Testis (tissue), 3 donors: ENCODE results near the gene GLIS1. TPM values are rescaled to one million over a fixed set of nuclear protein-coding genes. Genes with fewer than 3 reads are reported as not detected.

Source experiments
- DNase-seq: peaks from one replicate; pipeline ENCODE4 v3.0.0-alpha.2; 2019
- H3K27ac ChIP-seq, 2 donors: fragments of 200-600 bp; sonication (generic); one replicate each; pipeline ENCODE4 v1.5.1; 2019
- H3K27me3 ChIP-seq: fragments of 200-600 bp; sonication (generic); one replicate; pipeline ENCODE4 v1.5.1; 2019
- H3K36me3 ChIP-seq: fragments of 200-600 bp; sonication (generic); one replicate; pipeline ENCODE4 v1.5.1; 2017; ENCODE audit warnings: low read depth; ENCODE audit errors: missing control alignments
- H3K4me1 ChIP-seq: fragments of 200-600 bp; sonication (generic); one replicate; pipeline ENCODE4 v1.5.1; 2019
- H3K4me3 ChIP-seq, 2 donors: fragments of 200-600 bp; sonication (generic); one replicate each; pipeline ENCODE4 v1.5.1; 2017 to 2019
- H3K9me3 ChIP-seq: fragments of 200-600 bp; sonication (generic); one replicate; pipeline ENCODE4 v1.5.1; 2017
- POLR2A ChIP-seq: fragments of 450-650 bp; IDR thresholded peaks from one replicate; pipeline ENCODE4 v1.6.1; 2017; ENCODE audit warnings: antibody characterized with exemption, mild to moderate bottlenecking, moderate library complexity
- WGBS, 2 donors: methylation state at CpG; one replicate each; pipeline ENCODE4 v1.1.5; 2018; 5-methylcytosine and 5-hydroxymethylcytosine counted together
- intact Hi-C: fragments of 100-400 bp; cut with DNase I; formaldehyde crosslinking; loops from one replicate; pipeline ENCODE4 v1.15.1; 2023; ENCODE audit warnings: low total_unique reads
- polyA plus RNA-seq: library from polyadenylated mRNA; stranded (reverse); fragments of 350-450 nt; fragmentation: Illumina TruSeq; extraction: RNeasy Lipid Tissue Mini Kit (QIAGEN cat#74804); gene quantifications from one replicate; pipeline ENCODE4 v1.2.3, GENCODE V29; 2014; ENCODE audit warnings: low read depth, low replicate concordance; ENCODE audit not compliant: insufficient read depth
- total RNA-seq, 2 donors: library from RNA; depleted of rRNA; stranded (reverse); fragments of >200 nt; gene quantifications; one replicate each; pipeline ENCODE4 v1.2.3, GENCODE V29; 2016
- TF ChIP-seq, protein P1 (sequence below), 3 experiments: fragments of 450-650 bp in 2 of 3; fragments of 200-600 bp in 1 of 3; sonication (generic) in 1 of 3; IDR thresholded peaks; one replicate each; pipeline ENCODE4 v1.5.1; 2016 to 2019; ENCODE audit warnings: antibody characterized with exemption in 3 of 3, mild to moderate bottlenecking in 2 of 3, moderate library complexity in 1 of 3

Gene GLIS1
- total and polyA plus RNA-seq, 3 donors from 2014 or later: 2.9 to 6.1 (median 3.8) TPM

DNA sequence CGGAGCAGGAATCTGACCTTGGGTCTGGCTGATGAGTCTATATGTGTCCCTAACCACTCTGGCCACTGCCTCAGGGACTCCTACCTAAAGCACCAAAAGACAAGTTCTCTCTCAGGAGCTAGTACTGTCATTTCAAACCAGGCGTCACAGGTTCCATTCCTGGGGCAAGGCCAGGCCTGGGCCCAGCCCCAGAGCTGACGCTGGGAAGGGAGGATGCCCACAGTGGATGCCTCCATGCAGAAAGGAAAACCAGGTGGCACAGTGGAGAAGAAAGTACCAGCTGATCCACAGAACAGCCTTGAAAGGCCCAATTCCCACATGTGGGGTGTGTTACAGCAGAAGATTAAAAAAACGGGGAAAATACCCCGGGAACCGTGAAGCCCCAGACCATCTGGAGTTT, 202.4 kb downstream of the GLIS1 start:
- intact Hi-C loops: no loop called here
- H3K4me1 ChIP-seq: no peaks in the 10 kb centered on the region
- no peaks in the 10 kb centered on the region for H3K9me3 ChIP-seq
- DNase-seq: no peak
- TF ChIP-seq POLR2A: no peak
- TF ChIP-seq, protein P1, sequence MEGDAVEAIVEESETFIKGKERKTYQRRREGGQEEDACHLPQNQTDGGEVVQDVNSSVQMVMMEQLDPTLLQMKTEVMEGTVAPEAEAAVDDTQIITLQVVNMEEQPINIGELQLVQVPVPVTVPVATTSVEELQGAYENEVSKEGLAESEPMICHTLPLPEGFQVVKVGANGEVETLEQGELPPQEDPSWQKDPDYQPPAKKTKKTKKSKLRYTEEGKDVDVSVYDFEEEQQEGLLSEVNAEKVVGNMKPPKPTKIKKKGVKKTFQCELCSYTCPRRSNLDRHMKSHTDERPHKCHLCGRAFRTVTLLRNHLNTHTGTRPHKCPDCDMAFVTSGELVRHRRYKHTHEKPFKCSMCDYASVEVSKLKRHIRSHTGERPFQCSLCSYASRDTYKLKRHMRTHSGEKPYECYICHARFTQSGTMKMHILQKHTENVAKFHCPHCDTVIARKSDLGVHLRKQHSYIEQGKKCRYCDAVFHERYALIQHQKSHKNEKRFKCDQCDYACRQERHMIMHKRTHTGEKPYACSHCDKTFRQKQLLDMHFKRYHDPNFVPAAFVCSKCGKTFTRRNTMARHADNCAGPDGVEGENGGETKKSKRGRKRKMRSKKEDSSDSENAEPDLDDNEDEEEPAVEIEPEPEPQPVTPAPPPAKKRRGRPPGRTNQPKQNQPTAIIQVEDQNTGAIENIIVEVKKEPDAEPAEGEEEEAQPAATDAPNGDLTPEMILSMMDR (IDR thresholded peaks at IDR 0.05): no peak
- WGBS, 2 donors: 78 to 82% methylated on average over 6 of the region's 6 CpGs
- H3K27ac ChIP-seq: no peak overlapping the region
- no peak overlapping the region for H3K4me3 ChIP-seq
- H3K27me3 ChIP-seq: no peaks in the 10 kb centered on the region
- H3K36me3 ChIP-seq: no peaks in the 10 kb centered on the region

DNA sequence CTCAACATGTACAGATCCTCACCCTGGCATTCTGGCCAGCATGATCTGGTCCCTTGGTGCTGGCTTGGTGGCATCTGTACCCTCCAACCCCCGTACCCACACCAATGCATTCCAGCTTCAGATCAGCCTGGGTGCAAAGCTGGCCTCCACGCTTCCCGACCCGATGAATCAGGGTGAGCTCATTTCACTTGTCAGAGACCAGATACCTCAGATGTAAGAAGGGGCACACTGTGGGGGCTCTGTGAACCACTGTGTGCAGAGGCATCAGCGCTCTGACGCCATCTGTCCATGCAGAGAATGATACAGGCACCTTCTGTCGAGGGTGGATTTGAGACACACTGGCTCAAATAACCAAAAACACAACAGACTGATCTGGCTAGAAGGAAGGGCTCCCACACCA, 203.1 kb downstream of the GLIS1 start:
- H3K27me3 ChIP-seq: no peaks in the 10 kb centered on the region
- no peak overlapping the region for H3K27ac ChIP-seq
- H3K4me3 ChIP-seq: no peak overlapping the region
- H3K9me3 ChIP-seq: no peaks in the 10 kb centered on the region
- intact Hi-C loops: no loop called here
- no peak for TF ChIP-seq POLR2A
- TF ChIP-seq, protein P1 (IDR thresholded peaks at IDR 0.05): no peak
- DNase-seq: no peak
- no peaks in the 10 kb centered on the region for H3K4me1 ChIP-seq
- WGBS, 2 donors: 93 to 97% methylated on average over 7 of the region's 7 CpGs
- no peaks in the 10 kb centered on the region for H3K36me3 ChIP-seq

DNA sequence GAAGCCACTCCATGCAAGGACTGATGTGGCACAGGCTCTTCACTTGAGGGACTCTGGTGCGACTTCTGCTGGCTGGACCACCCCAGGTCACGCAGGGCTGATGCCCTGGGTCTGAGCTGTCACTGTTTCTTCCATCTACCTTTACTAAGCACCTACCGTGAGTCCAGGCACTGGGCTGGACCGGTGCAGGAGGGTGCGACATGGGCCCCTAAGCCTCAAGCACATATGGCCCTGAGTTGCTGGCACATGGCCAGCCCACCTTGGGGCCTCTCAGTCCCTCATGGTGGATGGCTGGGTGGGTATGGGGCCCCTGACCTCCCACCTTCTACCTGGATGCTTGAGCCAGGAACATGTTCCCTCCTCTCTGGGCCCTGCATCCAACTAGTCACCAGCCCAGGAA, 203.7 kb downstream of the GLIS1 start:
- Histone ChIP-seq H3K4me1 (no peaks in the 10 kb centered on the region), H3K9me3 (no peaks in the 10 kb centered on the region), H3K4me3 (no peak overlapping the region), H3K27ac (no peak overlapping the region), H3K36me3 (no peaks in the 10 kb centered on the region), H3K27me3 (no peaks in the 10 kb centered on the region)
- WGBS, 2 donors: 94 to 97% methylated on average over 5 of the region's 5 CpGs
- TF ChIP-seq, protein P1 (IDR thresholded peaks at IDR 0.05): no peak
- TF ChIP-seq POLR2A: no peak
- intact Hi-C loops: no loop called here
- DNase-seq: no peak

DNA sequence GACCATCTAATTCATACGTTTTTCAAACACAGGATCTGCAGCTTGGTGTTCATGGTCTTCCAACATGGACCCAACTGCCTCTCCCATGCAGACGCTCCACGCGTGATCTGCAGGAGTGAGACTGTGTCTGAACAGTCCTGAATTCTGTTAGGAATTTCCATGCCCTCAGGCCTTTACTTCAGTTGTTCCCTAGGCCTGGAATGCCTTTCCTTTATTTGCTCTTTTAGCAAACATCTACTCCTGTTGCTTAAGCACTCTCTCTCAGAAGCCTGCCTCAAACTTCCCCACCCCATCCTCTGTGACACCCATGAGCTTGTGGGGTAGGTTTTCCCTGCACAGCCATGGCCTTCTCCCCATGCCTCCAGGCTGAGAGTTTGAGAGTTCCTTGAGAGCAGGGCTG, 206.1 kb downstream of the GLIS1 start:
- no peak overlapping the region for H3K27ac ChIP-seq
- WGBS, 2 donors: 90 to 92% methylated on average over 4 of the region's 4 CpGs
- H3K4me3 ChIP-seq: no peak overlapping the region
- H3K4me1 ChIP-seq: no peaks in the 10 kb centered on the region
- intact Hi-C loops: no loop called here
- H3K9me3 ChIP-seq: no peaks in the 10 kb centered on the region
- DNase-seq: no peak
- H3K27me3 ChIP-seq: no peaks in the 10 kb centered on the region
- TF ChIP-seq, protein P1 (IDR thresholded peaks at IDR 0.05): no peak
- no peak for TF ChIP-seq POLR2A
- H3K36me3 ChIP-seq: no peaks in the 10 kb centered on the region

DNA sequence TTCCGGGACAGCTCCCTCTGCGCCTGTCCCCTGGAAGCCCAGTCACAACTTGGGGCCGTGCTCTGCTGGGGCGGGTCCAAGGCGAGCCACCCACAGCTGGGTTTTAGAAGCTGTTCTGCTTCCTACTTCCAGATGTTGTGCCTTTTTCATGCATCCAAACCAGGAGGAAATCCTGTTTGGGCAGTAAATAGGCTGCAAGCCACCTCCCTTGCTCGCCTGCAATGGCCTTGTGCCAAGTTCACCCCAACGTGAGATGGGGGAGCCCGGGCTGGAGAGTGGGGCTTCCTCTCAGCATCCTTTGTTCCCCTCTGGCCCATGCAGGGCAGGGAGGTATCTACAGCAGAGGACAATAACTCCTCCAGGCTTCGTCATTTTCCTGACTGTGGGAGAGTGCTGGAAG, 206.6 kb downstream of the GLIS1 start:
- WGBS, 2 donors: 70 to 79% methylated on average over 9 of the region's 9 CpGs
- H3K27ac ChIP-seq: no peak overlapping the region
- no peak overlapping the region for H3K4me3 ChIP-seq
- TF ChIP-seq, protein P1 (IDR thresholded peaks at IDR 0.05): no peak
- TF ChIP-seq POLR2A: no peak
- DNase-seq: no peak
- no peaks in the 10 kb centered on the region for H3K9me3 ChIP-seq
- intact Hi-C loops: no loop called here
- no peaks in the 10 kb centered on the region for H3K27me3 ChIP-seq
- no peaks in the 10 kb centered on the region for H3K4me1 ChIP-seq
- H3K36me3 ChIP-seq: no peaks in the 10 kb centered on the region
